MCF 10A (cell line): ENCODE measurements around the gene G3BP2. TPM values are rescaled to one million over a fixed set of nuclear protein-coding genes. Genes with fewer than 3 reads are reported as not detected.

ENCODE experiments used
- BruUV-seq: library from RNA; stranded (reverse); fragments of 400-500 nt; replicated peaks from 2 replicates; lab custom pipeline; 2021; lab: Mats Ljungman, UMichigan
- CTCF ChIA-PET: fragments of 300-600 bp; sonication (Branson Sonifier 250); formaldehyde crosslinking; extraction: SDS; loops from one replicate; lab custom pipeline; 2021; ENCODE audit warnings: antibody characterized with exemption, inconsistent platforms; lab: Yijun Ruan, JAX
- POLR2A ChIA-PET: fragments of 300-600, 350-650 bp; sonication (Branson Sonifier 250); formaldehyde crosslinking; extraction: SDS; loops from one replicate; lab custom pipeline; 2020; ENCODE audit warnings: antibody characterized with exemption, inconsistent platforms; lab: Yijun Ruan, JAX
- DNase-seq: peaks from one replicate; pipeline ENCODE4 v3.0.0-alpha.2; 2018; ENCODE audit not compliant: unreplicated experiment
- H3K27ac Mint-ChIP-seq: one replicate; pipeline ENCODE4 v1.8.0; 2022; ENCODE audit warnings: mild to moderate bottlenecking, low read depth, mixed read lengths; ENCODE audit not compliant: unreplicated experiment
- H3K27me3 Mint-ChIP-seq: one replicate; pipeline ENCODE4 v1.8.0; 2022; ENCODE audit warnings: mixed read lengths; ENCODE audit not compliant: insufficient read depth, unreplicated experiment
- H3K36me3 Mint-ChIP-seq: one replicate; pipeline ENCODE4 v1.8.0; 2022; ENCODE audit warnings: mild to moderate bottlenecking, moderate library complexity, mixed read lengths; ENCODE audit not compliant: insufficient read depth, unreplicated experiment
- H3K4me1 Mint-ChIP-seq: one replicate; pipeline ENCODE4 v1.8.0; 2022; ENCODE audit warnings: mixed read lengths; ENCODE audit not compliant: insufficient read depth, unreplicated experiment
- H3K4me3 Mint-ChIP-seq: one replicate; pipeline ENCODE4 v1.8.0; 2022; ENCODE audit warnings: mild to moderate bottlenecking, moderate library complexity, mixed read lengths; ENCODE audit not compliant: unreplicated experiment
- H3K9me3 Mint-ChIP-seq: one replicate; pipeline ENCODE4 v1.8.0; 2022; ENCODE audit warnings: mixed read lengths; ENCODE audit not compliant: unreplicated experiment
- CTCF ChIP-seq: fragments of 200-600 bp; IDR thresholded peaks from one replicate; pipeline ENCODE4 v1.8.0; 2022; ENCODE audit warnings: antibody characterized with exemption, mild to moderate bottlenecking; ENCODE audit not compliant: unreplicated experiment
- intact Hi-C: fragments of 100-400 bp; cut with micrococcal nuclease; formaldehyde crosslinking; loops from 2 replicates; pipeline ENCODE4 v1.14.1; 2022
- total RNA-seq: library from RNA; stranded (reverse); gene quantifications from 2 replicates; pipeline ENCODE4 v1.2.3, GENCODE V29; 2022

G3BP2 gene
- total RNA-seq, 1 experiment from 2014 or later: 179 TPM

GRCh38 chr4:75644095-75644494 lies 29.1 kb downstream of the G3BP2 start:
- Mint-ChIP-seq H3K4me1 (peaks cover 6% of the 10 kb centered on the region), H3K27ac (no peak overlapping the region), H3K9me3 (no peaks in the 10 kb centered on the region), H3K36me3 (peaks cover 70% of the 10 kb centered on the region), H3K4me3 (no peak overlapping the region), H3K27me3 (no peaks in the 10 kb centered on the region)
- ChIA-PET POLR2A (interaction anchor here (1.3 kb wide), 1 partner anchor 80 kb away, joined by 4 read pairs; the partner anchor contains the start of gene USO1), CTCF (interaction anchor here (0.8 kb wide), 1 partner anchor 25 kb away, joined by 3 read pairs; no protein-coding TSS in a partner anchor)
- intact Hi-C loops: no loop called here
- no peak for DNase-seq
- TF ChIP-seq CTCF: no peak
- BruUV-seq: no TSS peak

GRCh38 chr4:75643651-75644050 lies 29.6 kb downstream of the G3BP2 start:
- intact Hi-C loops: no loop called here
- no peak for DNase-seq
- no peaks in the 10 kb centered on the region for H3K9me3 Mint-ChIP-seq
- no peaks in the 10 kb centered on the region for H3K27me3 Mint-ChIP-seq
- TSS peak; percentile 32 for BruUV-seq
- H3K36me3 Mint-ChIP-seq: peaks cover 75% of the 10 kb centered on the region
- ChIA-PET CTCF (interaction anchor here (0.8 kb wide), 1 partner anchor 26 kb away, joined by 3 read pairs; no protein-coding TSS in a partner anchor), POLR2A (interaction anchor here (1.3 kb wide), 1 partner anchor 80 kb away, joined by 4 read pairs; the partner anchor contains the start of gene USO1)
- no peak overlapping the region for H3K27ac Mint-ChIP-seq
- TF ChIP-seq CTCF: no peak
- peaks cover 6% of the 10 kb centered on the region for H3K4me1 Mint-ChIP-seq
- no peak overlapping the region for H3K4me3 Mint-ChIP-seq

- H3K27ac Mint-ChIP-seq: no peak overlapping the region
- POLR2A ChIA-PET: interaction anchor here (0.5 to 1.1 kb wide), 3 partner anchors 8 to 128 kb away, joined by 3 read pairs; partner anchors contain the start of gene USO1
- BruUV-seq: no TSS peak
Observed at GRCh38 chr4:75639124-75639695, 34.0 kb downstream of the G3BP2 start.

More at GRCh38 chr4:75639124-75639695, 34.0 kb downstream of the G3BP2 start:
- Mint-ChIP-seq H3K9me3 (no peaks in the 10 kb centered on the region), H3K36me3 (peaks cover 37% of the 10 kb centered on the region), H3K4me1 (peaks cover 8% of the 10 kb centered on the region), H3K4me3 (no peak overlapping the region), H3K27me3 (no peaks in the 10 kb centered on the region)
- CTCF ChIA-PET: interaction anchor here (0.7 to 0.8 kb wide), 2 partner anchors 61 to 85 kb away, joined by 4 to 6 read pairs; partner anchors contain the start of gene USO1
- TF ChIP-seq CTCF: no peak
- intact Hi-C loops: no loop called here
- DNase-seq: peak; percentile 6
